NT2/D1 (cell line): Measurements from ENCODE around the gene PADI6.

Experiments used
- SUZ12 ChIP-seq: IDR thresholded peaks from 2 replicates; pipeline ENCODE4 v1.6.1; 2011; ENCODE audit not compliant: insufficient read length, insufficient read depth; ENCODE audit errors: extremely low read depth
- YY1 ChIP-seq: IDR thresholded peaks from 2 replicates; pipeline ENCODE4 v1.6.1; 2011; ENCODE audit not compliant: insufficient read length, insufficient read depth
- ZNF274 ChIP-seq: IDR thresholded peaks from 2 replicates; pipeline ENCODE4 v1.6.1; 2011; ENCODE audit warnings: mild to moderate bottlenecking, low read depth, low read length

- TF ChIP-seq SUZ12 (no peak), YY1 (no peak), ZNF274 (no peak)
These were observed 21.2 kb downstream of the PADI6 start for GRCh38 chr1:17393230-17393629.
